Breast epithelium (tissue), 3 donors: Measurements from ENCODE around the gene RBM19.

ENCODE experiments used
- CTCF ChIP-seq, 3 donors: fragments of 450-650 bp; IDR thresholded peaks; one replicate each; pipeline ENCODE4 v1.5.1; 2016 to 2017; ENCODE audit warnings: antibody characterized with exemption in 3 of 3, mild to moderate bottlenecking in 3 of 3, moderate library complexity in 3 of 3
- POLR2AphosphoS5 ChIP-seq, 3 donors: sonication (generic); formaldehyde crosslinking; IDR thresholded peaks; one replicate each; pipeline ENCODE4 v1.6.1; 2017; ENCODE audit warnings: antibody characterized with exemption in 3 of 3

- TF ChIP-seq CTCF (IDR thresholded peaks at IDR 0.05) (no peak), POLR2AphosphoS5 (IDR thresholded peaks at IDR 0.05) (no peak)
These were observed 7.2 kb upstream of the RBM19 start for GRCh38 chr12:113973109-113973904.
